GM23338 (cell line): ENCODE measurements around the gene ZEB2.

Source experiments
- CREB1 ChIP-seq: fragments of 250-450 bp; sonication (Bioruptor Pico); IDR thresholded peaks from 2 replicates; pipeline ENCODE4 v1.5.0; 2020; ENCODE audit warnings: low read depth, mild to moderate bottlenecking, moderate library complexity
- CTCF ChIP-seq, 2 experiments: fragments of 200-600 bp in 1 of 2; sonication (generic) in 1 of 2; conservative IDR thresholded peaks; 2 replicates each; pipeline versions ENCODE4 v1.5.1 to v1.6.1; 2016 to 2017; ENCODE audit warnings: antibody characterized with exemption in 2 of 2, low read depth in 2 of 2, mild to moderate bottlenecking in 2 of 2, moderate library complexity in 1 of 2
- EZH2 ChIP-seq: fragments of 200-600 bp; sonication (generic); IDR thresholded peaks from one replicate; pipeline ENCODE4 v1.8.0; 2017; ENCODE audit warnings: antibody characterized with exemption, mild to moderate bottlenecking, low read depth; ENCODE audit not compliant: unreplicated experiment
- EZH2phosphoT487 ChIP-seq: fragments of 200-600 bp; sonication (generic); IDR thresholded peaks from one replicate; pipeline ENCODE4 v1.8.1; 2018; ENCODE audit warnings: antibody characterized with exemption; ENCODE audit not compliant: unreplicated experiment
- JUNB ChIP-seq: IDR thresholded peaks from one replicate; pipeline ENCODE4 v1.6.1; 2016; ENCODE audit warnings: antibody characterized with exemption; ENCODE audit not compliant: unreplicated experiment
- NANOG ChIP-seq: IDR thresholded peaks from 2 replicates; pipeline ENCODE4 v1.6.1; 2016; ENCODE audit warnings: antibody characterized with exemption, borderline replicate concordance
- POLR2AphosphoS5 ChIP-seq: IDR thresholded peaks from 2 replicates; pipeline ENCODE4 v1.6.1; 2016; ENCODE audit warnings: antibody characterized with exemption, low read depth
- REST ChIP-seq: IDR thresholded peaks from one replicate; pipeline ENCODE4 v1.6.1; 2018; ENCODE audit warnings: antibody characterized with exemption; ENCODE audit not compliant: unreplicated experiment
- ZNF462 ChIP-seq: fragments of 250-450 bp; sonication (Bioruptor Pico); IDR thresholded peaks from 2 replicates; pipeline ENCODE4 v1.5.0; 2020; ENCODE audit warnings: mild to moderate bottlenecking, moderate library complexity

GRCh38 chr2:144509879-144510221, 10.1 kb downstream of the ZEB2 start:
- TF ChIP-seq CTCF (conservative IDR thresholded peaks at IDR 0.05; ENCODE audit: low read depth in 2 of 2) (no peak), EZH2 (no peak), EZH2phosphoT487 (no peak), JUNB (no peak), REST (no peak), CREB1 (no peak), ZNF462 (no peak), POLR2AphosphoS5 (no peak), NANOG (no peak)
